ENCODE results near the gene LHFPL6. TPM values are rescaled to one million over a fixed set of nuclear protein-coding genes. Genes with fewer than 3 reads are reported as not detected.

The LHFPL6 gene
- total RNA-seq, 1 donor from 2014 or later, result 31.7 TPM

- DNase-seq (ENCODE audit: extremely low spot score, unreplicated experiment), result no peak
- Mint-ChIP-seq H3K36me3 (no peaks in the 10 kb centered on the region), H3K9me3 (no peaks in the 10 kb centered on the region), H3K4me3 (no peak overlapping the region), H3K27me3 (peaks cover 6% of the 10 kb centered on the region), H3K4me1 (ENCODE audit: unreplicated experiment) (peaks cover 17% of the 10 kb centered on the region), H3K27ac (no peak overlapping the region)
- no peak for TF ChIP-seq CTCF (conservative IDR thresholded peaks at IDR 0.05)
These were observed 92.7 kb downstream of the LHFPL6 start for GRCh38 chr13:39510316-39510695.

GRCh38 chr13:39509616-39510315 lies 93.2 kb downstream of the LHFPL6 start:
- Mint-ChIP-seq H3K4me1 (ENCODE audit: unreplicated experiment) (peaks cover 19% of the 10 kb centered on the region), H3K27ac (no peak overlapping the region), H3K27me3 (peaks cover 6% of the 10 kb centered on the region), H3K9me3 (no peaks in the 10 kb centered on the region), H3K4me3 (no peak overlapping the region), H3K36me3 (no peaks in the 10 kb centered on the region)
- TF ChIP-seq CTCF (conservative IDR thresholded peaks at IDR 0.05), result no peak
- DNase-seq (ENCODE audit: extremely low spot score, unreplicated experiment), result no peak

- H3K9me3 Mint-ChIP-seq, result no peaks in the 10 kb centered on the region
- no peak for TF ChIP-seq CTCF (conservative IDR thresholded peaks at IDR 0.05)
- H3K27ac Mint-ChIP-seq, result no peak overlapping the region
- H3K36me3 Mint-ChIP-seq, result peaks cover 3% of the 10 kb centered on the region
- DNase-seq (ENCODE audit: extremely low spot score, unreplicated experiment), result no peak
- peaks cover 21% of the 10 kb centered on the region for H3K4me1 Mint-ChIP-seq (ENCODE audit: unreplicated experiment)
- no peaks in the 10 kb centered on the region for H3K27me3 Mint-ChIP-seq
- H3K4me3 Mint-ChIP-seq, result no peak overlapping the region
These were observed 96.2 kb downstream of the LHFPL6 start for GRCh38 chr13:39506559-39507390.

- Mint-ChIP-seq H3K4me3 (no peak overlapping the region), H3K27me3 (no peaks in the 10 kb centered on the region), H3K36me3 (peaks cover 3% of the 10 kb centered on the region), H3K4me1 (ENCODE audit: unreplicated experiment) (peaks cover 24% of the 10 kb centered on the region), H3K27ac (no peak overlapping the region), H3K9me3 (no peaks in the 10 kb centered on the region)
- DNase-seq (ENCODE audit: extremely low spot score, unreplicated experiment), result no peak
- no peak for TF ChIP-seq CTCF (conservative IDR thresholded peaks at IDR 0.05)
These were observed 97.8 kb downstream of the LHFPL6 start for GRCh38 chr13:39505151-39505550.

GRCh38 chr13:39503048-39503447 lies 99.9 kb downstream of the LHFPL6 start:
- H3K4me3 Mint-ChIP-seq, result no peak overlapping the region
- no peak overlapping the region for H3K27ac Mint-ChIP-seq
- peaks cover 3% of the 10 kb centered on the region for H3K36me3 Mint-ChIP-seq
- peaks cover 20% of the 10 kb centered on the region for H3K4me1 Mint-ChIP-seq (ENCODE audit: unreplicated experiment)
- no peak for TF ChIP-seq CTCF (conservative IDR thresholded peaks at IDR 0.05)
- no peaks in the 10 kb centered on the region for H3K27me3 Mint-ChIP-seq
- no peaks in the 10 kb centered on the region for H3K9me3 Mint-ChIP-seq
- DNase-seq (ENCODE audit: extremely low spot score, unreplicated experiment), result no peak

Data from type B pancreatic cell (in vitro differentiated cells).